ENCODE measurements around the gene NKD1. TPM values are rescaled to one million over a fixed set of nuclear protein-coding genes. Genes with fewer than 3 reads are reported as not detected.

Gene NKD1
- total RNA-seq, 1 donor from 2014 or later, result 0.43 TPM

- DNase-seq (ENCODE audit: extremely low spot score, unreplicated experiment), result no peak
- no peak overlapping the region for H3K4me3 Mint-ChIP-seq (ENCODE audit: unreplicated experiment)
- no peak overlapping the region for H3K27ac Mint-ChIP-seq (ENCODE audit: unreplicated experiment)
- peaks cover 17% of the 10 kb centered on the region for H3K4me1 Mint-ChIP-seq (ENCODE audit: unreplicated experiment)
- H3K9me3 Mint-ChIP-seq (ENCODE audit: unreplicated experiment), result no peaks in the 10 kb centered on the region
- TF ChIP-seq, protein P1, sequence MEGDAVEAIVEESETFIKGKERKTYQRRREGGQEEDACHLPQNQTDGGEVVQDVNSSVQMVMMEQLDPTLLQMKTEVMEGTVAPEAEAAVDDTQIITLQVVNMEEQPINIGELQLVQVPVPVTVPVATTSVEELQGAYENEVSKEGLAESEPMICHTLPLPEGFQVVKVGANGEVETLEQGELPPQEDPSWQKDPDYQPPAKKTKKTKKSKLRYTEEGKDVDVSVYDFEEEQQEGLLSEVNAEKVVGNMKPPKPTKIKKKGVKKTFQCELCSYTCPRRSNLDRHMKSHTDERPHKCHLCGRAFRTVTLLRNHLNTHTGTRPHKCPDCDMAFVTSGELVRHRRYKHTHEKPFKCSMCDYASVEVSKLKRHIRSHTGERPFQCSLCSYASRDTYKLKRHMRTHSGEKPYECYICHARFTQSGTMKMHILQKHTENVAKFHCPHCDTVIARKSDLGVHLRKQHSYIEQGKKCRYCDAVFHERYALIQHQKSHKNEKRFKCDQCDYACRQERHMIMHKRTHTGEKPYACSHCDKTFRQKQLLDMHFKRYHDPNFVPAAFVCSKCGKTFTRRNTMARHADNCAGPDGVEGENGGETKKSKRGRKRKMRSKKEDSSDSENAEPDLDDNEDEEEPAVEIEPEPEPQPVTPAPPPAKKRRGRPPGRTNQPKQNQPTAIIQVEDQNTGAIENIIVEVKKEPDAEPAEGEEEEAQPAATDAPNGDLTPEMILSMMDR (IDR thresholded peaks at IDR 0.05), result no peak
- H3K36me3 Mint-ChIP-seq (ENCODE audit: unreplicated experiment), result no peaks in the 10 kb centered on the region
- H3K27me3 Mint-ChIP-seq (ENCODE audit: unreplicated experiment), result peaks cover 8% of the 10 kb centered on the region
Observed at GRCh38 chr16:50600582-50601283, 52.5 kb downstream of the NKD1 start.

DNA sequence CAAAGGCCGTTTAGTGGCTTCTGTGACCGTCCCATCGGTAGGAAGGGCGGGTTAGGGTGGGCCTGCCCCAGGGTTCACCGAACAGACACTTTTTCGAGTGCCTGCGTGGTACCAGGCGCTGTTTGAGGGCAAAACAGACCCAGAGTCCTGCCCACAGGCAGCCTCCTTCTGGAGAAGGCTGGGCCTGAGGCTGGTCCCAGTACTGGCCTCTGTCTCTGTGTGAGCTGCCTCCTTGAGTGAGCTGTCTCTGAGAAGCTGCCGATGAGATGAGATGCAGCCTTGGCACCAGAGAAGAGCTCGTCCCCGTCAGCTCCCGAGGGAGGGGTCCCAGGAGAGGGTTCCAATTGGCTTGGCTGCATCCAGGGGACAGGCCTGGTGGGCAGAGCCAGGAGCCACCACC lies 53.1 kb downstream of the NKD1 start:
- H3K9me3 Mint-ChIP-seq (ENCODE audit: unreplicated experiment), result no peaks in the 10 kb centered on the region
- peaks cover 17% of the 10 kb centered on the region for H3K4me1 Mint-ChIP-seq (ENCODE audit: unreplicated experiment)
- H3K36me3 Mint-ChIP-seq (ENCODE audit: unreplicated experiment), result no peaks in the 10 kb centered on the region
- peaks cover 7% of the 10 kb centered on the region for H3K27me3 Mint-ChIP-seq (ENCODE audit: unreplicated experiment)
- no peak for DNase-seq (ENCODE audit: extremely low spot score, unreplicated experiment)
- TF ChIP-seq, protein P1 (IDR thresholded peaks at IDR 0.05), result no peak
- H3K4me3 Mint-ChIP-seq (ENCODE audit: unreplicated experiment), result no peak overlapping the region
- H3K27ac Mint-ChIP-seq (ENCODE audit: unreplicated experiment), result no peak overlapping the region

- H3K4me1 Mint-ChIP-seq (ENCODE audit: unreplicated experiment), result peaks cover 17% of the 10 kb centered on the region
- H3K27ac Mint-ChIP-seq (ENCODE audit: unreplicated experiment), result no peak overlapping the region
- DNase-seq (ENCODE audit: extremely low spot score, unreplicated experiment), result no peak
- no peaks in the 10 kb centered on the region for H3K36me3 Mint-ChIP-seq (ENCODE audit: unreplicated experiment)
- no peaks in the 10 kb centered on the region for H3K9me3 Mint-ChIP-seq (ENCODE audit: unreplicated experiment)
- no peak overlapping the region for H3K4me3 Mint-ChIP-seq (ENCODE audit: unreplicated experiment)
- peaks cover 3% of the 10 kb centered on the region for H3K27me3 Mint-ChIP-seq (ENCODE audit: unreplicated experiment)
- TF ChIP-seq, protein P1 (IDR thresholded peaks at IDR 0.05), result no peak
Observed at GRCh38 chr16:50602126-50602525, 53.9 kb downstream of the NKD1 start.

DNA sequence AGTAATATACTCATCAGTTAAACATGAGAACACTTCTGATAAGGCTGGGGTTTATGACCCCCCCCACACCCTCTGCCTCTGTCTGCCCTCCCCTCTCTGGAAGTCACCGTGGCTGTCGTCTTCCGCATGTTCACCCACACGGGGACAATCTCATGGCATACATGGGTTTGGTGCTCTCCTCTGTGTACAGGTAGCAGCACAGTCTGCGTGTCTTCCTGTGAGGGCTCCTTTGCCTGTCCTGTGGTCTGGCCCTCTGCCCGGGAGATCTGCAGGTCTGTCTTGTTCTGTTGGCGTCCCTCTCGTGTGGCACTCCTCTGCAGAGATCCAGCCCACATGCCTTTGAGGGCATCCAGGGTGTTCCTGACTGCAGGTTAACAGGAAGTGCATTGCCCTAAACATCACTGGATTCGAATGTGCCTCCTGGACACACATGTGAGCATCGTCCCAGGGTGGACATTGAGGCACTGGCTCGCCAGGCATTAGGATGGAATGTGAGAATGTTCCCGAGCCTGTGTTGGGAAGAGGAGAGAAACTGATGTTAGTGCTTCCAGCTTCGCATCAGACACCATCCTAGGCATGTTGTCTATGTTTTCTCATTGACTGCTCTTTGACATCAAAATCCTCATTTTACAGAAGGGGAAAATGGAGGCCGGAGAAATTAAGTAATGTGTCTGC lies 54.5 kb downstream of the NKD1 start:
- Mint-ChIP-seq H3K27me3 (ENCODE audit: unreplicated experiment) (peaks cover 2% of the 10 kb centered on the region), H3K4me1 (ENCODE audit: unreplicated experiment) (peaks cover 17% of the 10 kb centered on the region), H3K4me3 (ENCODE audit: unreplicated experiment) (no peak overlapping the region), H3K9me3 (ENCODE audit: unreplicated experiment) (no peaks in the 10 kb centered on the region), H3K27ac (ENCODE audit: unreplicated experiment) (no peak overlapping the region), H3K36me3 (ENCODE audit: unreplicated experiment) (no peaks in the 10 kb centered on the region)
- TF ChIP-seq, protein P1 (IDR thresholded peaks at IDR 0.05), result no peak
- DNase-seq (ENCODE audit: extremely low spot score, unreplicated experiment), result no peak
